OCI-LY1 (cell line): ENCODE results near the gene ESR2.
"Not testable (repeated sequence)": the region's sequence is repeated elsewhere in the genome, so short reads cannot be mapped to it uniquely, and the experiment has no call there.

Source experiments
- H2AFZ ChIP-seq: fragments of 200-600 bp; sonication (generic), shearing (Covaris generic); 2 replicates; pipeline ENCODE4 v1.6.0; 2014; ENCODE audit warnings: antibody characterized with exemption, mild to moderate bottlenecking, low read length
- H3F3A ChIP-seq: fragments of 200-600 bp; sonication (generic), shearing (Covaris generic); 2 replicates; pipeline ENCODE4 v1.6.0; 2014; ENCODE audit warnings: mild to moderate bottlenecking, antibody characterized with exemption, low read length, moderate library complexity; ENCODE audit not compliant: insufficient read depth
- H3K27ac ChIP-seq: fragments of 200-600 bp; sonication (generic); 2 replicates; pipeline ENCODE4 v1.5.1; 2014; ENCODE audit warnings: low read length, mixed run types, mild to moderate bottlenecking, low read depth; ENCODE audit not compliant: poor library complexity, severe bottlenecking
- H3K27me3 ChIP-seq: fragments of 200-600 bp; sonication (generic); 2 replicates; pipeline ENCODE4 v1.6.0; 2014; ENCODE audit warnings: antibody characterized with exemption, mild to moderate bottlenecking, low read length, moderate library complexity; ENCODE audit not compliant: insufficient read depth
- H3K36me3 ChIP-seq: fragments of 200-600 bp; sonication (generic); 2 replicates; pipeline ENCODE4 v1.6.1; 2014; ENCODE audit warnings: mild to moderate bottlenecking, antibody characterized with exemption, low read length, moderate library complexity, mixed read lengths; ENCODE audit not compliant: insufficient read depth
- H3K4me1 ChIP-seq: fragments of 200-600 bp; sonication (generic); 2 replicates; pipeline ENCODE4 v1.5.1; 2014; ENCODE audit warnings: mild to moderate bottlenecking, low read length, moderate library complexity; ENCODE audit not compliant: insufficient read depth, severe bottlenecking
- H3K4me2 ChIP-seq: fragments of 200-600 bp; sonication (generic), shearing (Covaris generic); 2 replicates; pipeline ENCODE4 v1.6.1; 2014; ENCODE audit warnings: low read length
- H3K4me3 ChIP-seq: fragments of 200-600 bp; sonication (generic); 2 replicates; pipeline ENCODE4 v1.5.1; 2014; ENCODE audit warnings: low read length, low read depth, mild to moderate bottlenecking, mixed read lengths; ENCODE audit not compliant: poor library complexity, severe bottlenecking
- H3K79me2 ChIP-seq: fragments of 200-600 bp; shearing (Covaris generic); 2 replicates; pipeline ENCODE4 v1.6.1; 2016; ENCODE audit warnings: mixed run types, low read length, mixed read lengths; ENCODE audit not compliant: insufficient read depth
- H3K9ac ChIP-seq: fragments of 200-600 bp; sonication (generic), shearing (Covaris generic); 2 replicates; pipeline ENCODE4 v1.6.1; 2014; ENCODE audit warnings: mild to moderate bottlenecking, low read length, mixed read lengths
- H3K9me2 ChIP-seq: fragments of 200-600 bp; sonication (generic), shearing (Covaris generic); 2 replicates; pipeline ENCODE4 v1.6.1; 2014; ENCODE audit warnings: low read depth, mild to moderate bottlenecking, low read length, mixed read lengths
- H3K9me3 ChIP-seq: fragments of 200-600 bp; shearing (Covaris generic); 2 replicates; pipeline ENCODE4 v1.6.1; 2014; ENCODE audit warnings: low read length, mixed read lengths
- H4K20me1 ChIP-seq: fragments of 200-600 bp; sonication (generic), shearing (Covaris generic); 2 replicates; pipeline ENCODE4 v1.6.0; 2016; ENCODE audit warnings: mild to moderate bottlenecking, low read length; ENCODE audit not compliant: insufficient read depth
- CTCF ChIP-seq: fragments of 200-600 bp; sonication (generic), shearing (Covaris generic); IDR thresholded peaks from 2 replicates; pipeline ENCODE4 v1.5.1; 2017; ENCODE audit warnings: mild to moderate bottlenecking, antibody characterized with exemption, low read length, moderate library complexity, mixed read lengths
- EZH2 ChIP-seq: fragments of 200-600 bp; sonication (generic), shearing (Covaris generic); IDR thresholded peaks from 2 replicates; pipeline ENCODE4 v1.8.0; 2017; ENCODE audit warnings: borderline replicate concordance, mixed run types, mild to moderate bottlenecking, antibody characterized with exemption, low read length, moderate library complexity, mixed read lengths

ESR2 gene

GRCh38 chr14:64118892-64119291 is 175.3 kb downstream of the ESR2 start:
- no peak overlapping the region for H3K4me2 ChIP-seq
- H3K9me3 ChIP-seq: no peaks in the 10 kb centered on the region
- peaks cover 17% of the 10 kb centered on the region for H3K4me1 ChIP-seq
- no peaks in the 10 kb centered on the region for H4K20me1 ChIP-seq
- H2AFZ ChIP-seq: no peak overlapping the region
- no peak overlapping the region for H3K9ac ChIP-seq
- H3K27me3 ChIP-seq: no peaks in the 10 kb centered on the region
- H3K9me2 ChIP-seq: no peaks in the 10 kb centered on the region
- H3K27ac ChIP-seq: no peak overlapping the region
- no peaks in the 10 kb centered on the region for H3F3A ChIP-seq
- TF ChIP-seq CTCF (no peak), EZH2 (no peak)
- H3K4me3 ChIP-seq: no peak overlapping the region
- H3K79me2 ChIP-seq: no peaks in the 10 kb centered on the region
- H3K36me3 ChIP-seq: peaks cover 51% of the 10 kb centered on the region

DNA sequence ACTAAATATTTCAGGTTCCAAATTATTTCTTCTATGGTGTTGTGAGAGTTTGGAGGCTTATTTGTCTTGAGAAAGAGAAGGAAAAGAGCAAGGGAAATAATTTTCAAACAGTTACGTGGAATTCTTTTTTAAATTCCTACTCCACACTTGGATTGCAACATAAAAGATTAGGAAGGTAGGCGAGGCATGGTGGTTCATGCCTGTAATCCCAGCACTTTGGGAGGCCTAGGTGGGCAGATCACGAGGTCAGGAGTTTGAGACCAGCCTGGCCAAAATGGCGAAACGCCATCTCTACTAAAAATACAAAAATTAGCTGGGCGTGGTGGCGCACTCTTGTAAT is 175.8 kb downstream of the ESR2 start:
- H3K9me2 ChIP-seq, H3F3A ChIP-seq, H2AFZ ChIP-seq, H3K27me3 ChIP-seq, H3K4me3 ChIP-seq, H3K9ac ChIP-seq, H3K4me2 ChIP-seq, H3K79me2 ChIP-seq, H3K9me3 ChIP-seq, H3K27ac ChIP-seq, H4K20me1 ChIP-seq: not testable (repeated sequence)
- Histone ChIP-seq H3K4me1 (peaks cover 22% of the 10 kb centered on the region), H3K36me3 (peaks cover 46% of the 10 kb centered on the region)

DNA sequence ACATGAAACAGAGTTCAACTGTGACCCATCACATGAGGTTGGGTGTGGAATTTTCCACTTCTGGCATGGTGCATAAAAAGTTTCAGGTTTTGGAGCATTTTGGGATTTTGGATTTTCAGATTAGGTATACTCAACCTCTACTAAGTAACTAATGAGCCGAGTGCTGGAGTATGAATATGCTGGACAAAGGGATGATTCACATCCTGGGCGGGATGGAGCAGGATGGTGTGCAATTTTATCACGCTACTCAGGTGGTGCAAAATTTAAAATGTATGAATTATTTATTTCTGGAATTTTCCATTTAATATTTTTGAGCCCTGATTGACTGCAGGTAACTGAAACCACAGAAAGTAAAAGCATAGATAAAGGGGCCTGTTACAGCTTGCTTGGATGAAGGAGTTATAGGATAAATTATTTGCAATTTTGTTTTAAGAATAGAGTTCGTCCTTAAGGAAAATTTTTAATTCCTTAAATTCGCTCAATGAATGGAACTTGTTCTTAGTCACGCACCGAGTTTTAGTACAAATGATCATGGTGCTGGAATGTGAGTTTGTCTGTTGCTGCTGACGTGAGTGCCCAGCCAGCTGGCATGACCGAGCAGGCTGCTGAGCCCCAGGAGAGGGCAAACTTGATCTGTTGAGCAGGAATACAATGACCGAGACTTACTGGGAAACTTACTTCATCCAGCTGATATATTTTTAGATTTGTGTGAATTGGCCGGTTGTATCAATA is 176.3 kb downstream of the ESR2 start:
- no peaks in the 10 kb centered on the region for H3K27me3 ChIP-seq
- no peaks in the 10 kb centered on the region for H3F3A ChIP-seq
- H3K4me2 ChIP-seq: no peak overlapping the region
- H3K27ac ChIP-seq: no peak overlapping the region
- no peaks in the 10 kb centered on the region for H3K9me2 ChIP-seq
- H3K36me3 ChIP-seq: peaks cover 41% of the 10 kb centered on the region
- no peaks in the 10 kb centered on the region for H3K79me2 ChIP-seq
- no peak overlapping the region for H3K9ac ChIP-seq
- peaks cover 28% of the 10 kb centered on the region for H3K4me1 ChIP-seq
- no peak overlapping the region for H3K4me3 ChIP-seq
- H4K20me1 ChIP-seq: no peaks in the 10 kb centered on the region
- no peaks in the 10 kb centered on the region for H3K9me3 ChIP-seq
- H2AFZ ChIP-seq: no peak overlapping the region
- no peak for TF ChIP-seq CTCF

- peaks cover 21% of the 10 kb centered on the region; the same call in 1 of the 2 replicates for H3K36me3 ChIP-seq
- H3K9ac ChIP-seq: peak overlapping the region; percentile 1; the same call in 1 of the 2 replicates
- TF ChIP-seq CTCF (no peak), EZH2 (no peak)
- H3K4me1 ChIP-seq: peaks cover 39% of the 10 kb centered on the region
- no peaks in the 10 kb centered on the region for H3K9me2 ChIP-seq
- H4K20me1 ChIP-seq: no peaks in the 10 kb centered on the region
- no peak overlapping the region for H3K4me3 ChIP-seq
- no peaks in the 10 kb centered on the region for H3K79me2 ChIP-seq
- no peaks in the 10 kb centered on the region for H3F3A ChIP-seq
- H3K27me3 ChIP-seq: no peaks in the 10 kb centered on the region
- H3K27ac ChIP-seq: peak overlapping the region; percentile 87
- H3K4me2 ChIP-seq: no peak overlapping the region
- no peaks in the 10 kb centered on the region for H3K9me3 ChIP-seq
- H2AFZ ChIP-seq: no peak overlapping the region
These were observed 178.8 kb downstream of the ESR2 start for GRCh38 chr14:64115401-64115800.
